Measurements from ENCODE around the gene EPHA8.

Gene EPHA8

GRCh38 chr1:22562584-22563583, at the start of gene EPHA8:
TSS of gene EPHA8 (plus strand) at chr1:22563489. CDS start at chr1:22563636, 147 bp downstream.
- peak within 1 kb of the TSS; percentile 33 for H3K4me3 ChIP-seq (ENCODE audit: low read depth, low read length)

GRCh38 chr1:22516906-22517571, 46.2 kb upstream of the EPHA8 start:
- H3K4me3 ChIP-seq (ENCODE audit: low read depth, low read length): no peak overlapping the region

- no peak overlapping the region for H3K4me3 ChIP-seq (ENCODE audit: low read depth, low read length)
Measured at GRCh38 chr1:22517956-22518355, 45.3 kb upstream of the EPHA8 start.

GRCh38 chr1:22518379-22518778, 44.9 kb upstream of the EPHA8 start:
- no peak overlapping the region for H3K4me3 ChIP-seq (ENCODE audit: low read depth, low read length)

- H3K4me3 ChIP-seq (ENCODE audit: low read depth, low read length): no peak overlapping the region
Measured at GRCh38 chr1:22520871-22521270, 42.4 kb upstream of the EPHA8 start.

GRCh38 chr1:22521692-22522091, 41.6 kb upstream of the EPHA8 start:
- H3K4me3 ChIP-seq (ENCODE audit: low read depth, low read length): no peak overlapping the region

GRCh38 chr1:22522221-22522743, 41.0 kb upstream of the EPHA8 start:
- no peak overlapping the region for H3K4me3 ChIP-seq (ENCODE audit: low read depth, low read length)

- no peak overlapping the region for H3K4me3 ChIP-seq (ENCODE audit: low read depth, low read length)
Measured at GRCh38 chr1:22524481-22524880, 38.8 kb upstream of the EPHA8 start.

- no peak overlapping the region for H3K4me3 ChIP-seq (ENCODE audit: low read depth, low read length)
Measured at GRCh38 chr1:22525211-22525610, 38.1 kb upstream of the EPHA8 start.

GRCh38 chr1:22525646-22526045, 37.6 kb upstream of the EPHA8 start:
- H3K4me3 ChIP-seq (ENCODE audit: low read depth, low read length): no peak overlapping the region

- no peak overlapping the region for H3K4me3 ChIP-seq (ENCODE audit: low read depth, low read length)
Measured at GRCh38 chr1:22526098-22526497, 37.2 kb upstream of the EPHA8 start.

GRCh38 chr1:22526677-22527076, 36.6 kb upstream of the EPHA8 start:
- no peak overlapping the region for H3K4me3 ChIP-seq (ENCODE audit: low read depth, low read length)

GRCh38 chr1:22527122-22527521, 36.2 kb upstream of the EPHA8 start:
- H3K4me3 ChIP-seq (ENCODE audit: low read depth, low read length): no peak overlapping the region

GRCh38 chr1:22527555-22528296, 35.6 kb upstream of the EPHA8 start:
- no peak overlapping the region for H3K4me3 ChIP-seq (ENCODE audit: low read depth, low read length)

- no peak overlapping the region for H3K4me3 ChIP-seq (ENCODE audit: low read depth, low read length)
Measured at GRCh38 chr1:22528451-22528850, 34.8 kb upstream of the EPHA8 start.

GRCh38 chr1:22529901-22530621, 33.2 kb upstream of the EPHA8 start:
- H3K4me3 ChIP-seq (ENCODE audit: low read depth, low read length): no peak overlapping the region

- H3K4me3 ChIP-seq (ENCODE audit: low read depth, low read length): no peak overlapping the region
Measured at GRCh38 chr1:22530715-22531114, 32.6 kb upstream of the EPHA8 start.

- no peak overlapping the region for H3K4me3 ChIP-seq (ENCODE audit: low read depth, low read length)
Measured at GRCh38 chr1:22531251-22531650, 32.0 kb upstream of the EPHA8 start.

- H3K4me3 ChIP-seq (ENCODE audit: low read depth, low read length): no peak overlapping the region
Measured at GRCh38 chr1:22533244-22533895, 29.9 kb upstream of the EPHA8 start.

GRCh38 chr1:22534951-22535350, 28.3 kb upstream of the EPHA8 start:
- no peak overlapping the region for H3K4me3 ChIP-seq (ENCODE audit: low read depth, low read length)

Data from iPS-11a (cell line).